B cell (primary cell): ENCODE data around the gene MME. TPM values are rescaled to one million over a fixed set of nuclear protein-coding genes. Genes with fewer than 3 reads are reported as not detected.

ENCODE experiments used
- ATAC-seq: fragments of 200-7000 bp; cut with Tn5 transposase; one replicate; pipeline ENCODE4 v1.10.0; 2021; ENCODE audit warnings: low read depth, mild to moderate bottlenecking, moderate number of reproducible peaks, moderate library complexity
- CTCF ChIA-PET: fragments of 350-600 bp; sonication (Branson Sonifier 250); formaldehyde crosslinking; loops from one replicate; lab custom pipeline; 2021; ENCODE audit warnings: antibody characterized with exemption, inconsistent platforms; lab: Charles Lee
- POLR2A ChIA-PET: fragments of 350-600 bp; sonication (Branson Sonifier 250); formaldehyde crosslinking; loops from one replicate; lab custom pipeline; 2021; ENCODE audit warnings: antibody characterized with exemption; lab: Charles Lee
- DNase-seq: peaks from one replicate; pipeline ENCODE4 v3.0.0; 2013
- H2AFZ ChIP-seq: 2 replicates; pipeline ENCODE4 v1.6.1; 2012; ENCODE audit warnings: mild to moderate bottlenecking, low read depth, low read length; ENCODE audit not compliant: insufficient read depth, poor library complexity, severe bottlenecking
- H3K27ac ChIP-seq, 2 donors: 1 replicate in 1 of 2; 2 replicates in 1 of 2; pipeline ENCODE4 v1.5.1; 2012 to 2013; ENCODE audit warnings: low read length in 2 of 2, mild to moderate bottlenecking in 2 of 2, moderate library complexity in 1 of 2
- H3K27me3 ChIP-seq, 4 experiments: fragments of 200-600 bp in 1 of 4; sonication (generic) in 1 of 4; replicated peaks in 1 of 4; 1 replicate in 2 of 4; 2 replicates in 2 of 4; pipeline versions ENCODE4 v1.6.1 to v1.7.0; 2013 to 2016; ENCODE audit warnings: low read length in 3 of 4, mild to moderate bottlenecking in 2 of 4, mixed read lengths in 1 of 4, moderate library complexity in 1 of 4; ENCODE audit not compliant: insufficient read depth in 4 of 4, control insufficient read depth in 3 of 4; ENCODE audit errors: control extremely low read depth in 1 of 4
- H3K36me3 ChIP-seq, 2 experiments: replicated peaks in 1 of 2; 1 replicate in 1 of 2; 2 replicates in 1 of 2; pipeline versions ENCODE4 v1.6.1 to v1.7.1; 2013; ENCODE audit warnings: low read length in 1 of 2; ENCODE audit not compliant: insufficient read depth in 2 of 2, control insufficient read depth in 1 of 2; ENCODE audit errors: control extremely low read depth in 1 of 2, extremely low read depth in 1 of 2
- H3K4me1 ChIP-seq, 2 donors: fragments of 200-600 bp in 1 of 2; sonication (generic) in 1 of 2; 1 replicate in 1 of 2; 2 replicates in 1 of 2; pipeline versions ENCODE4 v1.5.1 to v1.6.1; 2013 to 2017; ENCODE audit warnings: low read length in 2 of 2; ENCODE audit not compliant: control insufficient read depth in 2 of 2, insufficient read depth in 2 of 2
- H3K4me2 ChIP-seq: replicated peaks from 2 replicates; pipeline ENCODE3; 2012; ENCODE audit warnings: mild to moderate bottlenecking, low read depth, low read length; ENCODE audit not compliant: poor library complexity, severe bottlenecking
- H3K4me3 ChIP-seq, 5 experiments: fragments of 200-600 bp in 1 of 5; sonication (generic) in 1 of 5; 1 replicate in 3 of 5; 2 replicates in 2 of 5; pipeline versions ENCODE4 v1.5.1 to v1.7.0; 2011 to 2016; ENCODE audit warnings: low read length in 4 of 5, mild to moderate bottlenecking in 4 of 5, low read depth in 2 of 5, control low read depth in 1 of 5, moderate library complexity in 1 of 5; ENCODE audit not compliant: insufficient read depth in 1 of 5; ENCODE audit errors: control extremely low read depth in 1 of 5, extremely low read depth in 1 of 5
- H3K79me2 ChIP-seq: fragments of 200-600 bp; sonication (generic); one replicate; pipeline ENCODE4 v1.6.0; 2016; ENCODE audit warnings: low read length; ENCODE audit not compliant: control insufficient read depth, insufficient read depth
- H3K9ac ChIP-seq: fragments of 200-600 bp; sonication (generic); 2 replicates; pipeline ENCODE4 v1.6.1; 2017; ENCODE audit warnings: mild to moderate bottlenecking, low read length, moderate library complexity
- H3K9me3 ChIP-seq, 3 donors: one replicate each; pipeline versions ENCODE4 v1.6.1 to v1.7.1; 2013; ENCODE audit warnings: low read length in 2 of 3; ENCODE audit not compliant: control insufficient read depth in 2 of 3, insufficient read depth in 1 of 3; ENCODE audit errors: control extremely low read depth in 1 of 3
- H4K20me1 ChIP-seq: 2 replicates; pipeline ENCODE4 v1.6.0; 2012; ENCODE audit warnings: mild to moderate bottlenecking, low read length; ENCODE audit not compliant: insufficient read depth, control insufficient read depth, poor library complexity, severe bottlenecking
- H3K27ac Mint-ChIP-seq: one replicate; pipeline ENCODE4 v1.8.0; 2021; ENCODE audit warnings: mixed read lengths
- H3K27me3 Mint-ChIP-seq: one replicate; pipeline ENCODE4 v1.8.0; 2021; ENCODE audit warnings: mixed read lengths
- H3K4me1 Mint-ChIP-seq: one replicate; pipeline ENCODE4 v1.8.0; 2021; ENCODE audit warnings: mixed read lengths
- H3K4me3 Mint-ChIP-seq: one replicate; pipeline ENCODE4 v1.8.0; 2021; ENCODE audit warnings: mixed read lengths
- H3K9me3 Mint-ChIP-seq: one replicate; pipeline ENCODE4 v1.8.0; 2022; ENCODE audit warnings: mixed read lengths; ENCODE audit not compliant: insufficient read depth
- EZH2 ChIP-seq: IDR thresholded peaks from 2 replicates; pipeline ENCODE4 v1.6.1; 2012; ENCODE audit warnings: borderline replicate concordance, low read depth, mild to moderate bottlenecking, moderate library complexity, low read length; ENCODE audit not compliant: insufficient read depth, poor library complexity, severe bottlenecking
- WGBS: methylation state at CpG from one replicate; pipeline ENCODE4 v1.1.5; 2013; ENCODE audit warnings: missing lambda C conversion rate; ENCODE audit not compliant: insufficient coverage; 5-methylcytosine and 5-hydroxymethylcytosine counted together
- intact Hi-C: fragments of 100-400 bp; cut with micrococcal nuclease; formaldehyde crosslinking; loops from one replicate; pipeline ENCODE4 v1.10.0; 2022
- polyA plus RNA-seq: library from polyadenylated mRNA; depleted of rRNA; stranded (reverse); fragments of >200 nt; gene quantifications from 2 replicates; pipeline ENCODE4 v1.2.3, GENCODE V29; 2012
- total RNA-seq, 2 donors: library from RNA; stranded (reverse); fragments of 120-200 nt in 1 of 2; gene quantifications; 1 replicate in 1 of 2; 2 replicates in 1 of 2; pipeline versions ENCODE4 v1.2.3 to v1.2.4, GENCODE V29; 2013 to 2022
- TF ChIP-seq, protein P1 (sequence below): fragments of 200-600 bp; IDR thresholded peaks from one replicate; pipeline ENCODE4 v1.8.0; 2022; ENCODE audit warnings: antibody characterized with exemption, mild to moderate bottlenecking

MME gene
- total and polyA plus RNA-seq, 2 donors (not counting 1 experiment from before 2014, with no cell fraction given), result 0.88 to 11.2 TPM

DNA sequence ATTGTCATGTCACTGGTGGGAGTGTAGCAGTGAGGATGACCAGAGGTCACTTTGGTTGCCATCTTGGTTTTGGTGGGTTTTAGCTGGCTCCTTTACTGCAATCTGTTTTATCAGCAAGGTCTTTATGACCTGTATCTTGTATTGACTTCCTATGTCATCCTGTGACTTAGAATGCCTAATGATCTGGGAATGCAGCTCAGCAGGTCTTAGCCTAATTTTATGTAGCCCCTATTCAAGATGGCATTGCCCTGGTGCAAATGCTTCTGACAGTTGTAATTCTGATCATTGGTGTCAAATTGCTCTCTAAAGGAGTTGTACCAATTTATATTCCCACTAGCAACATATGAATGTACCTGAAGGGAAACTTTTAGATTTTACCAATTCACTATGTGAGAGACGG is 139.0 kb downstream of the MME start:
- ChIA-PET POLR2A (no interaction called here), CTCF (no interaction called here)
- Histone ChIP-seq H4K20me1 (no peaks in the 10 kb centered on the region), H3K36me3 (no peaks in the 10 kb centered on the region), H3K9ac (no peak overlapping the region), H3K4me2 (no peak overlapping the region), H3K79me2 (no peaks in the 10 kb centered on the region), H3K27ac (no peak overlapping the region), H2AFZ (no peak overlapping the region), H3K27me3 (no peaks in the 10 kb centered on the region), H3K4me3 (no peak overlapping the region), H3K9me3 (peaks cover 0 to 1% (median 0%) of the 10 kb centered on the region in 3 donors), H3K4me1 (no peaks in the 10 kb centered on the region)
- Mint-ChIP-seq H3K4me3 (no peak overlapping the region), H3K27ac (no peak overlapping the region), H3K4me1 (no peaks in the 10 kb centered on the region), H3K27me3 (no peaks in the 10 kb centered on the region), H3K9me3 (peaks cover 2% of the 10 kb centered on the region)
- no peak for DNase-seq
- intact Hi-C loops, result no loop called here
- no CpG with 5 or more reads among the region's 1 CpG for WGBS
- TF ChIP-seq, protein P1, sequence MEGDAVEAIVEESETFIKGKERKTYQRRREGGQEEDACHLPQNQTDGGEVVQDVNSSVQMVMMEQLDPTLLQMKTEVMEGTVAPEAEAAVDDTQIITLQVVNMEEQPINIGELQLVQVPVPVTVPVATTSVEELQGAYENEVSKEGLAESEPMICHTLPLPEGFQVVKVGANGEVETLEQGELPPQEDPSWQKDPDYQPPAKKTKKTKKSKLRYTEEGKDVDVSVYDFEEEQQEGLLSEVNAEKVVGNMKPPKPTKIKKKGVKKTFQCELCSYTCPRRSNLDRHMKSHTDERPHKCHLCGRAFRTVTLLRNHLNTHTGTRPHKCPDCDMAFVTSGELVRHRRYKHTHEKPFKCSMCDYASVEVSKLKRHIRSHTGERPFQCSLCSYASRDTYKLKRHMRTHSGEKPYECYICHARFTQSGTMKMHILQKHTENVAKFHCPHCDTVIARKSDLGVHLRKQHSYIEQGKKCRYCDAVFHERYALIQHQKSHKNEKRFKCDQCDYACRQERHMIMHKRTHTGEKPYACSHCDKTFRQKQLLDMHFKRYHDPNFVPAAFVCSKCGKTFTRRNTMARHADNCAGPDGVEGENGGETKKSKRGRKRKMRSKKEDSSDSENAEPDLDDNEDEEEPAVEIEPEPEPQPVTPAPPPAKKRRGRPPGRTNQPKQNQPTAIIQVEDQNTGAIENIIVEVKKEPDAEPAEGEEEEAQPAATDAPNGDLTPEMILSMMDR, result no peak
- no peak for TF ChIP-seq EZH2
- ATAC-seq, result no peak

DNA sequence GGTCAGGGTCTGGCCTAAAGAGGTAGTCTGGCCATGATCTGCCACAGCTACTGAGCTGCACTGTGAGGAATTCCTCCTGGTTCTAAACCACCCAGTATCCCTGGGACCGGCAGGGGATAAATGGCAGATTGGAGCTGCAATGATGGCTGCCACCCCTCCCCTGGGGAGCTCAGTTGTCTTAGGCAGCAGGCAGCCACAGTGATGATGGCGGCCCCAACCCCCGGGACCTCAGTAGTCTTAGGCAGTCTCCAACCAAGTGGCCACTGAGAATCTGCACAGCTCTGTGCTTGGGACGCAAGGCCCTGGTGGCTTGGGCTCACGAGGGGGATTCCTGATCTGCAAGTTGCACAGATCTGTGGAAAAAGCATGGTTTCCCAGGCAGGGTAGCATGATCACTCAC is 145.3 kb downstream of the MME start:
- intact Hi-C loops, result no loop called here
- H3K79me2 ChIP-seq, result no peaks in the 10 kb centered on the region
- no peak for DNase-seq
- no peak overlapping the region for H3K9ac ChIP-seq
- no peak overlapping the region for H3K4me2 ChIP-seq
- Mint-ChIP-seq H3K27ac (no peak overlapping the region), H3K9me3 (peaks cover 2% of the 10 kb centered on the region), H3K4me1 (no peaks in the 10 kb centered on the region), H3K27me3 (no peaks in the 10 kb centered on the region), H3K4me3 (no peak overlapping the region)
- WGBS, result 96% methylated on average over 5 of the region's 5 CpGs
- H3K9me3 ChIP-seq, result peaks cover 0 to 5% (median 1%) of the 10 kb centered on the region in 3 donors
- H2AFZ ChIP-seq, result no peak overlapping the region
- no peaks in the 10 kb centered on the region for H3K36me3 ChIP-seq
- H3K27me3 ChIP-seq, result no peaks in the 10 kb centered on the region
- no peaks in the 10 kb centered on the region for H3K4me1 ChIP-seq
- H3K4me3 ChIP-seq, result no peak overlapping the region
- H4K20me1 ChIP-seq, result no peaks in the 10 kb centered on the region
- ChIA-PET POLR2A (no interaction called here), CTCF (no interaction called here)
- ATAC-seq, result no peak
- TF ChIP-seq EZH2, result no peak
- TF ChIP-seq, protein P1, result no peak
- no peak overlapping the region for H3K27ac ChIP-seq
